ENCODE results near the gene MACROH2A2. TPM values are rescaled to one million over a fixed set of nuclear protein-coding genes. Genes with fewer than 3 reads are reported as not detected.
"Not testable (repeated sequence)": the region's sequence is repeated elsewhere in the genome, so short reads cannot be mapped to it uniquely, and the experiment has no call there.

MACROH2A2 gene
- total and polyA plus RNA-seq, 8 donors, result 8.1 to 78.7 (median 71.3) TPM

GRCh38 chr10:70121281-70121949 is 68.8 kb downstream of the MACROH2A2 start:
- DNase-seq (no peak), ATAC-seq (no peak)
- no peaks in the 10 kb centered on the region for H3K9me3 ChIP-seq
- no peak overlapping the region for H3K4me3 ChIP-seq
- intact Hi-C loops (cut with DNase I), result no loop called here
- H3K36me3 ChIP-seq, result peaks cover 0 to 52% of the 10 kb centered on the region in 2 donors
- TF ChIP-seq CTCF (IDR thresholded peaks at IDR 0.05), result no peak
- no peaks in the 10 kb centered on the region for H3K27me3 ChIP-seq
- H3K27ac ChIP-seq, result no peak overlapping the region
- H3K4me1 ChIP-seq, result no peaks in the 10 kb centered on the region

- Histone ChIP-seq H3K36me3 (peaks cover 0 to 46% of the 10 kb centered on the region in 2 donors), H3K4me3 (no peak overlapping the region), H3K27me3 (no peaks in the 10 kb centered on the region), H3K27ac (no peak overlapping the region), H3K4me1 (no peaks in the 10 kb centered on the region), H3K9me3 (no peaks in the 10 kb centered on the region)
- no peak for TF ChIP-seq CTCF (IDR thresholded peaks at IDR 0.05)
- no peak for ATAC-seq
- intact Hi-C loops (cut with DNase I), result no loop called here
- no peak for DNase-seq
Measured at GRCh38 chr10:70122742-70123141, 70.1 kb downstream of the MACROH2A2 start.

- H3K27me3 ChIP-seq; intact Hi-C loops (cut with DNase I); H3K4me1 ChIP-seq; ATAC-seq; DNase-seq; H3K9me3 ChIP-seq; H3K27ac ChIP-seq; H3K4me3 ChIP-seq: not testable (repeated sequence)
- H3K36me3 ChIP-seq, result peaks cover 0 to 42% of the 10 kb centered on the region in 2 donors
Measured at GRCh38 chr10:70123166-70123565, 70.5 kb downstream of the MACROH2A2 start.

GRCh38 chr10:70123817-70124216 is 71.2 kb downstream of the MACROH2A2 start:
- Histone ChIP-seq H3K9me3 (no peaks in the 10 kb centered on the region), H3K4me3 (no peak overlapping the region), H3K36me3 (peaks cover 0 to 42% of the 10 kb centered on the region in 2 donors), H3K4me1 (no peaks in the 10 kb centered on the region), H3K27me3 (no peaks in the 10 kb centered on the region), H3K27ac (no peak overlapping the region)
- no peak for TF ChIP-seq CTCF (IDR thresholded peaks at IDR 0.05)
- DNase-seq (no peak), ATAC-seq (no peak)
- intact Hi-C loops (cut with DNase I), result no loop called here

- Histone ChIP-seq H3K27me3 (no peaks in the 10 kb centered on the region), H3K9me3 (no peaks in the 10 kb centered on the region), H3K36me3 (peaks cover 0 to 37% of the 10 kb centered on the region in 2 donors), H3K4me1 (no peaks in the 10 kb centered on the region), H3K27ac (no peak overlapping the region), H3K4me3 (no peak overlapping the region)
- DNase-seq (no peak), ATAC-seq (no peak)
- intact Hi-C loops (cut with DNase I), result no loop called here
- no peak for TF ChIP-seq CTCF (IDR thresholded peaks at IDR 0.05)
Measured at GRCh38 chr10:70124415-70124814, 71.8 kb downstream of the MACROH2A2 start.

GRCh38 chr10:70124918-70125317 is 72.3 kb downstream of the MACROH2A2 start:
- no peak for ATAC-seq
- Histone ChIP-seq H3K9me3 (no peaks in the 10 kb centered on the region), H3K4me1 (no peaks in the 10 kb centered on the region), H3K4me3 (no peak overlapping the region), H3K27me3 (no peaks in the 10 kb centered on the region), H3K27ac (no peak overlapping the region), H3K36me3 (peaks cover 0 to 32% of the 10 kb centered on the region in 2 donors)
- no peak for TF ChIP-seq CTCF (IDR thresholded peaks at IDR 0.05)
- DNase-seq, result no peak
- intact Hi-C loops (cut with DNase I), result no loop called here
